AG09309 (cell line): ENCODE results near the gene WBP2.

Experiments
- DNase-seq: peaks from one replicate; pipeline ENCODE4 v3.0.0-alpha.2; 2010; ENCODE audit warnings: low read depth
- H3K4me3 ChIP-seq: 2 replicates; pipeline ENCODE4 v1.5.1; 2011; ENCODE audit warnings: mild to moderate bottlenecking, low read depth, low read length, moderate library complexity; ENCODE audit not compliant: control insufficient read depth
- TF ChIP-seq, protein P1 (sequence below): IDR thresholded peaks from 2 replicates; pipeline ENCODE4 v1.5.1; 2011; ENCODE audit warnings: mild to moderate bottlenecking, low read depth, low read length, inconsistent platforms; ENCODE audit not compliant: insufficient read depth, control insufficient read depth; ENCODE audit errors: missing control alignments

WBP2 gene

DNA sequence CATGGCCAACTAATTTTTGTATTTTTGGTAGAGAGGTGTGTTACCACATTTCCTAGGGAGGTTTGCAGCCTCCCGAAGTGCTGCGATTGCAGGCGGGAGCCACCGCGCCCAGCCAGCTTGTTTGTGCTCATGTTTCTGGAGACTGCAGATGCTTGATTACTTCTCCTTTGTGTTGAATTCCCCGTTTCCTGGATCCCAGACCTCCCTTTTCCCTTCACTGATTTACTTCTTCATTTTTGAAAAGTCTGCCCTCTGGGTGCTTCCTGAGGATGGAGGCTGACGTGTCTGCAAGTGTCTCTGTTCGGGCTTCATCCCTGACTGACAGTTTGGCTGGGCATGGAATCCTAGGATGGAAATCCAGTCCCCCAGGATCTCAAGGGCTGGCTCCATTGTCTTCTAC is 30.3 kb upstream of the WBP2 start:
- DNase-seq = no peak
- no peak overlapping the region for H3K4me3 ChIP-seq
- TF ChIP-seq, protein P1, sequence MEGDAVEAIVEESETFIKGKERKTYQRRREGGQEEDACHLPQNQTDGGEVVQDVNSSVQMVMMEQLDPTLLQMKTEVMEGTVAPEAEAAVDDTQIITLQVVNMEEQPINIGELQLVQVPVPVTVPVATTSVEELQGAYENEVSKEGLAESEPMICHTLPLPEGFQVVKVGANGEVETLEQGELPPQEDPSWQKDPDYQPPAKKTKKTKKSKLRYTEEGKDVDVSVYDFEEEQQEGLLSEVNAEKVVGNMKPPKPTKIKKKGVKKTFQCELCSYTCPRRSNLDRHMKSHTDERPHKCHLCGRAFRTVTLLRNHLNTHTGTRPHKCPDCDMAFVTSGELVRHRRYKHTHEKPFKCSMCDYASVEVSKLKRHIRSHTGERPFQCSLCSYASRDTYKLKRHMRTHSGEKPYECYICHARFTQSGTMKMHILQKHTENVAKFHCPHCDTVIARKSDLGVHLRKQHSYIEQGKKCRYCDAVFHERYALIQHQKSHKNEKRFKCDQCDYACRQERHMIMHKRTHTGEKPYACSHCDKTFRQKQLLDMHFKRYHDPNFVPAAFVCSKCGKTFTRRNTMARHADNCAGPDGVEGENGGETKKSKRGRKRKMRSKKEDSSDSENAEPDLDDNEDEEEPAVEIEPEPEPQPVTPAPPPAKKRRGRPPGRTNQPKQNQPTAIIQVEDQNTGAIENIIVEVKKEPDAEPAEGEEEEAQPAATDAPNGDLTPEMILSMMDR = no peak

DNA sequence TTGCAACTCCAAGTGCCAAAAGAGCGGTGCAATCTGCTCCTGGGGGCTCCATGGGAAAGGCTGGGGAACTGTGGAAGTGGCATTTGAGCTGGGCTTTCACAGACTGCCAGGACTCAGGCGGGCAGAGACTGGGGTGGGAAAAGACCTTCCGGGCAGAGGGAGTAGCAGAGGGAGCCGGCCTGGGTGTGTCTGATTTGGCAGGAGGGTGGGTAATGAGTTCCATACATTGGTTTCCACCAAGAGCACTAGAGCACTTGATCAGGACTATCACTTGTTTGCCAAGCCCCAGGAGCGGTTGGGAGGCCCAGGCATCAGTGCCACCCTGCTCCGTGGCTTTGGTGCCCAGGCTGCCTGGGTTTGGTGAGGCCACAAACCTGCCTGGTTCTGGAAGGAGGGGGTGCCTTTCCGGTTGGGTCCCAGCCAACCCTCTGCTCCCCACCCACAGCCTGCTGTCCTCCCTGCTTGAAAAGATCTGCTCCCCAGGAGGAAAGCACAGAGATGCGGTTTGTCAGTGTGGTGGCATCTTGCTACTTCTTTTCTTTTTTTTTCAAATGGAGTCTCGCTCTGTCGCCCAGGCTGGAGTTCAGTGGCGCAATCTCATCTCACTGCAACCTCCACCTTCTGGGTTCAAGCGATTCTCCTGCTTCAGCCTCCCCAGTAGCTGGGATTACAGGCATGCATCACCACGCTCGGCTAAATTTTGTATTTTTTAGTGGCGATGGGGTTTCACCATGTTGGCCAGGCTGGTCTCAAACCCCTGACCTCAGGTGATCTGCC is 26.7 kb upstream of the WBP2 start:
- TF ChIP-seq, protein P1 = no peak
- no peak for DNase-seq
- H3K4me3 ChIP-seq = no peak overlapping the region

DNA sequence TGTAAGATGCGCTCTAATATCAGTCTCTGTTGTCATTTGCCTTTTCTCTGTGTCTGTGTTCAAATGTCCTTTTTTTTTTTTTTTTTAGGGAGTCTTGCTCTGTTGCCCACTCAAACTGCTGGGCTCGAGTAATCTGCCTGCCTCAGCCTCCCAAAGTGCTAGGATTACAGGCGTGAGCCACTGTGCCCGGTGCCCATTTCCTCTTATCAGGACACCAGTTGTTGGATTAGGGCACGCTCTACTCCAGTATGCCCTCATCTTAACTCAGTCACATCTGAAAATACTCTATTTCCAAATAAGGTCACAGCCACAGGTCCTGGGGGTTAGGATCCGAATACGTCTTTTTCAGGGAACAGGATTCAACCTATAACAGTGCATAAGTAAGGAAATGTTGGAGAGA is 25.1 kb upstream of the WBP2 start:
- DNase-seq = no peak
- H3K4me3 ChIP-seq = no peak overlapping the region
- TF ChIP-seq, protein P1 = no peak

DNA sequence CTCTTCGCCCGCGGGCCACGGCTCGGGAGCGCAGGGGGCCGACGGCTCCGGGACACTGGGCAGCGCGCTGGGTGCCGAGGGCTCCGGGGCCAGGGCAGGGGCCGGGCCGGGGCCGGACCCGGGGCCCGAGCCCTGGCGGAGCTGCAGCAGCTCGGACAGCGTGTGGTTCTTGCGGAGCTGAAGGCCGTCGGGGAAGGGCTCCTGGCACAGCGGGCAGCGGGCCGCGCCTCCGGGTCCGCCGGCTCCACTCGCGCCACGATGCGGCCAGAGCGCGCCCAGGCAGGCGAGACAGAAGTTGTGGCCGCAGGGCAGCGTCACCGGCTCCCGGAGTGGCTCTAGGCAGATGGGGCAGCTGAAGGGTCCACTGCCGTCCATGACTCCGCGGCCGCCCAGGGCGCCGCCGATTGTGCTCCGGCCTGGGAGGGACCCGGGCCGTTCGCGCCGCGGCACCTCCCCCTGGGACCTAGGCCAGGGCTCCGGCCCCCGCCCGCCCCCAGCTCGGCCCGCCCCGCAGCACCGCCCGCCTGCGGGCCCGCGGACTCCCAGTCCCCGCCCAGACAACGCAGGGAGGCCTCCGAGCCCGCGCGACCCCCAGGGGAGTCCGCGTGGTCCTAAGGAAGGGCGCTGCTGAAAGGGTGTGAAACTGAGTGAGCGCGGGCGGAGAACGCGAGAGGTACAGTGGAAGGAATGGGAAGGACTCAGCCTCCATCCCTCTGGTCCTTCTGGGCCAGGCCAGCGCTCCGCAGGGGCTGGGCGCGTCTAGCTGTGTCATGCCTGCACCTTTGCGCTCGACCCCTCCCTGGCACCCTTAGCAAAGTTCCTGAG is 23.3 kb upstream of the WBP2 start, which contains the start of gene TRIM47:
Gene TRIM47, minus strand, starts transcription at position 408 of the 825 bp plus-strand sequence. Its CDS starts 33 bp downstream, at position 375.
- no peak for DNase-seq
- H3K4me3 ChIP-seq = peak within 1 kb of the TSS; percentile 52
- TF ChIP-seq, protein P1 = peak; percentile 21

DNA sequence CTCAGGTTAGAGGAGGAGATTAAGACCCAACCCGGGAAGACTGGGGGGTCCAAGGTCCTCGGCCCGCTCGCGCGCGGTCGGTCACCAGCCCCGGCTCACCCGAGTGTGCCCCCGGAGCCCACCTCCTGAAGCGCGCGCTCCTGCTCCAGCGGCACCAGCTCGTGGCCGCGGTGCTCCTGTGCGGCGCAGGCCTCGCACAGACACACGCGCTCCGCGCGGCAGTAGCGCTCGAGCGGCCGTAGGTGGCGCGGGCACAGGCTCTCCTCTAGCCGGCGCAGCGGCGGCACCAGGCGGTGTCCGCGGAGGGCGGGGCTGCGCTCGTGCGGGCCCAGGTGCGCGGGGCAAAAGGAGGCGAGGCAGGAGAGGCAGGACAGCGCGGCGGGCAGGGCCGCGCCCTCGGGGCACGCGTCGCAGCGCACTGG is 22.6 kb upstream of the WBP2 start:
- H3K4me3 ChIP-seq = peak overlapping the region; percentile 52
- TF ChIP-seq, protein P1 = peak; percentile 18
- DNase-seq = no peak

DNA sequence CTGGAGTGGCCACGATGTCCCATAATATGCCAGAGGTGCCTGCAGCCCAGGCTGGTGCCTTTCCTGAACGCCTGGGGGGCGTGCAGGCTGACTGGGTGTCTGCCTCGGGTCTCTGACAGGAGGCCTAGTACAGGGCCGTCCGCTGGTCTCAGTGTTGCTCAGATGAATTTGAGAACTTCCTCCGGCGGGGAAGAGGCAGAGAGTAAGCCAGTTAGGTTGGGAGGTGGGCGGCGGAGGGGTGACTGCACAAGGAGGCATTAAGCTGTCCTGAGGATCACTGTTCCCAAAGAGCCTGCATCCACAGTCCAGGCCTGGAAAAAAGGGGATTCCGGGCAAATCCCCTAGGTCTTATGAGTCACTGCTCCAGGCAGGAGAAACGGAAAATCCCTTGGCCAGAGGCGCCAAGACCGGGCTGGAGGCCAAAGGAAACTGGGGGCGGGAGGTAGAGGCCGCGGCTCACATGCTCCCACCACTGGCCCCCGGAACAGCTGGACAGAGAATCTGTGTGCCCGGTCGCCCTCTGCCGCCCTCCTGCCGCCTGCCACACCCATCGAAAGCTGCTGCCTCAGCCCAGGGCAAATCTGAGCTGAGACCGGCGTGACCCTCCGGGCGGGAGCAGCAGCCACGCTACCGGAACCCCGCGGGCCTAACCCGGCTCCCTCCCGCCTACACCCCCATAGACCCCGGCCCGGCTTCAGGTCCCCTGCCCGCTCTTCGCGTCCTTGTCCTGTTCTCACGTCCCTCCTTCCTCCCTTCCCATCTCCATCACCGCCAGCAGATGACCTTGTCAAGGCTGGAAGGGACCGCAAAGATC is 22.0 kb upstream of the WBP2 start:
- peak; percentile 77 for DNase-seq

More for the DNA sequence above, 22.0 kb upstream of the WBP2 start:
- peak overlapping the region; percentile 52 for H3K4me3 ChIP-seq
- TF ChIP-seq, protein P1 = no peak
